Stomach (tissue), 4 donors: ENCODE data around the gene UCN3.

Source experiments
- CTCF ChIP-seq, 7 experiments: fragments of 450-650 bp in 4 of 7; fragments of 200-600 bp in 3 of 7; sonication (generic) in 3 of 7; IDR thresholded peaks; one replicate each; pipeline ENCODE4 v1.5.1; 2016 to 2019; ENCODE audit warnings: antibody characterized with exemption in 7 of 7, control low read depth in 2 of 7, mild to moderate bottlenecking in 1 of 7
- EP300 ChIP-seq: sonication (generic); formaldehyde crosslinking; IDR thresholded peaks from one replicate; pipeline ENCODE4 v1.6.1; 2017; ENCODE audit warnings: antibody characterized with exemption
- POLR2A ChIP-seq, 4 donors: fragments of 450-650 bp; IDR thresholded peaks; one replicate each; pipeline ENCODE4 v1.6.1; 2016; ENCODE audit warnings: antibody characterized with exemption in 4 of 4, control low read depth in 2 of 4, mild to moderate bottlenecking in 1 of 4, moderate library complexity in 1 of 4
- POLR2AphosphoS5 ChIP-seq, 3 donors: sonication (generic); formaldehyde crosslinking; IDR thresholded peaks; one replicate each; pipeline ENCODE4 v1.6.1; 2016; ENCODE audit warnings: antibody characterized with exemption in 3 of 3

- TF ChIP-seq CTCF (IDR thresholded peaks at IDR 0.05) (no peak), POLR2A (IDR thresholded peaks at IDR 0.05) (no peak), EP300 (no peak), POLR2AphosphoS5 (IDR thresholded peaks at IDR 0.05) (no peak)
Measured at GRCh38 chr10:5362873-5363272, 1.9 kb upstream of the UCN3 start.
